Measurements from ENCODE around the gene ZBTB17.

The ZBTB17 gene

DNA sequence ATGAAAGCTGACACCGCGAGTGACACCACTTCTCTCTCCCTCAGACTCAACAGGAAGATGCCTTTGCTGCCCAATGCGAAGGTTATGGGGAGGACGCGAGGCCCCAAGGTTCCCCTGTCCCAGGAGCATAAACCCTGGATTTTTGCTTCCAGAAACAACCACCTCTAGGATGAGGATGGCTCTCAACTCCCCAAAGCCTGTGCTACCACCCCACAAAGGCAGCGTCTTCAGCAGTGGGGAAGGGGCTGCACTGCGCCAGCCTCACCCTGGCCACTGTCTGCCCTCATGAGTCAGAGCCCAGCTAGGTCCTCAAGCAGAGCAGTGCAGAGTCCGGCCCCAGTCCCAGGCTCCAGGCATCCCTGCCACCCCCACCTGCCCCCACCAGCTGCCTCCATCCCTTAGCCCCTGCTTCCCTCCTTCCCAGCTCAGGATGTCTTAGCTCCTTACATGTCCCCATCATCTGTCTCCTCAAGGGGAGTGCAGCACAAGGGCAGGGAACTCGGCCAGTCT is 21.2 kb upstream of the ZBTB17 start:
- DNase-seq = no peak
- no peak overlapping the region for H3K4me3 ChIP-seq (ENCODE audit: low read depth, low read length)
- no peaks in the 10 kb centered on the region for H3K9me3 ChIP-seq
- TF ChIP-seq, protein P1, sequence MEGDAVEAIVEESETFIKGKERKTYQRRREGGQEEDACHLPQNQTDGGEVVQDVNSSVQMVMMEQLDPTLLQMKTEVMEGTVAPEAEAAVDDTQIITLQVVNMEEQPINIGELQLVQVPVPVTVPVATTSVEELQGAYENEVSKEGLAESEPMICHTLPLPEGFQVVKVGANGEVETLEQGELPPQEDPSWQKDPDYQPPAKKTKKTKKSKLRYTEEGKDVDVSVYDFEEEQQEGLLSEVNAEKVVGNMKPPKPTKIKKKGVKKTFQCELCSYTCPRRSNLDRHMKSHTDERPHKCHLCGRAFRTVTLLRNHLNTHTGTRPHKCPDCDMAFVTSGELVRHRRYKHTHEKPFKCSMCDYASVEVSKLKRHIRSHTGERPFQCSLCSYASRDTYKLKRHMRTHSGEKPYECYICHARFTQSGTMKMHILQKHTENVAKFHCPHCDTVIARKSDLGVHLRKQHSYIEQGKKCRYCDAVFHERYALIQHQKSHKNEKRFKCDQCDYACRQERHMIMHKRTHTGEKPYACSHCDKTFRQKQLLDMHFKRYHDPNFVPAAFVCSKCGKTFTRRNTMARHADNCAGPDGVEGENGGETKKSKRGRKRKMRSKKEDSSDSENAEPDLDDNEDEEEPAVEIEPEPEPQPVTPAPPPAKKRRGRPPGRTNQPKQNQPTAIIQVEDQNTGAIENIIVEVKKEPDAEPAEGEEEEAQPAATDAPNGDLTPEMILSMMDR (IDR thresholded peaks at IDR 0.05; ENCODE audit: low read depth, low read length) = no peak
- no peaks in the 10 kb centered on the region for H3K27me3 ChIP-seq
- no peaks in the 10 kb centered on the region for H3K36me3 ChIP-seq
- H3K4me1 ChIP-seq = no peaks in the 10 kb centered on the region

DNA sequence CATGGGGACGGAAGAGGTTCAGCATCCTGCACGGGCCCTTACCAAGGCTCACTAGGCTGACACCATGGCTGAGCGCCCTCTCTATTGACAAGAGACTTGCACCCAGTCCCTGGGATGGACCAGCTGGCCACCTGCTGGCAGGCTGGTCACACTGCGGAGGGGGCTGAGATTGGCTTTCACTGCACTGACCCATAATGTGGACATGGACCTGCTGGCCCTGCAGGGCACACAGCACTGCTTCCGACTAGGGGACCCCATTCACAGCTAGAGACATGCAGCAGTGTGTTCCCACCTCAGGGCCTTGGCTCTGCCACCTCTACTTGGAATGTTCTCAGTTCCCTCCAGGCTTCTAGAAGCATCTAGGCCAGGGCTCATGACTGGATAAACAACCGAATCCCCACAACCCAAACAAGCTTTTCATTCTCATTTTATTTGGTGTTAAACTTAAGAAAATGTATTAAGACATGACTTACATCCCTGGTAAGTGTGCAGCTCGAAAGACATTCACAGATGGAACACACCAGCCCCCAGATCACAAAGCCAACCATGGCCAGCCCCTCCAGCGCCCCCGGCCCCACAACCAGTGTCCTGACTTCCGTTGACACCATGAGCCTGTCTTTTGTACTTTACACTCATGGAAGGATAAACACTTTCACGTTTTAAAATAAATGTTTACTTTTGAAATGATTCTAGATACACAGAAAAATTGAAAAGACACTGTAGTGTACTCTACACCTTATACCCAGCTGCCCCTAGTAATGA is 18.9 kb upstream of the ZBTB17 start:
- H3K36me3 ChIP-seq = no peaks in the 10 kb centered on the region
- DNase-seq = peak; percentile 59
- no peaks in the 10 kb centered on the region for H3K27me3 ChIP-seq
- TF ChIP-seq, protein P1 (IDR thresholded peaks at IDR 0.05; ENCODE audit: low read depth, low read length) = peak; percentile 70
- no peak overlapping the region for H3K4me3 ChIP-seq (ENCODE audit: low read depth, low read length)
- H3K9me3 ChIP-seq = no peaks in the 10 kb centered on the region
- H3K4me1 ChIP-seq = no peaks in the 10 kb centered on the region

DNA sequence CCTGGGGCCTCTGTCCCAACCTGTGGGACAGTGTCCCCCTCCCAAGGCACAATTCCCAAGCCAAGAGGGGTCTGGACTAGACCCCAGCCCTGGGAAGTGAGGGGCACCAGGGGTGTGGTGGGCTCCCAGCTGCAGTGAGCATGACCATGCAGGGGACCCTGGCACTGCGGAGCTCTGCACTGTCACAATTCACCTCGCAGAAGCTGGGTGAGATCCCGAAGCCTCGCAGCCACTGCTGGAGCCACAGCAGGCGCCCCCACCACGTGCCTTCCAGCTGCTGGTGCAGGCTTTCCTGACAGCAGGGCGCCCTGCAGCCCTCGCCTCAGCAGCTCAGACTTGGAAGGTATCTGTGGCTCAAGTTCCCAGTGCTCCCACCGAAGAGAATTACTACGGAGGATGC is 18.2 kb upstream of the ZBTB17 start:
- no peaks in the 10 kb centered on the region for H3K4me1 ChIP-seq
- TF ChIP-seq, protein P1 (IDR thresholded peaks at IDR 0.05; ENCODE audit: low read depth, low read length) = no peak
- no peaks in the 10 kb centered on the region for H3K36me3 ChIP-seq
- DNase-seq = no peak
- H3K4me3 ChIP-seq (ENCODE audit: low read depth, low read length) = no peak overlapping the region
- no peaks in the 10 kb centered on the region for H3K9me3 ChIP-seq
- H3K27me3 ChIP-seq = no peaks in the 10 kb centered on the region

DNA sequence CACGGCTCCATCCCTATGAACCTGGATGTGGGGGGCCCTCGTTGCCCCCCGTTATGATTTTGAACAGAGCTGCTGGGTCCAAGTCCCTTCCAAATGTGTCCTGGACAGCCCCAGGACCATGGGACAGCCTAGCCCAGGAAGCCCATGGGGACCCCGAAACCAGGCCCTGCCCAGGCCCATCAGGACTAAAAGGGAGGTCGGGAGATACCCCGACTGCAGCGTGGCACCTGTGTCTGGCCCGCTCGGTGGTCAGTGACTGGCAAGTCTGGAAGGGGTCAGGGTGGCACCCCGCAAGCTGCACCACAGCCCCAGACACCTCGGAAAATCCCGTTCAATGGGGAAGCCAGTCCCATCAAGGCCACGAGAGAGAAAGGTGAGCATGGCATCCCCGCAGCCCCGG is 17.8 kb upstream of the ZBTB17 start:
- no peak overlapping the region for H3K4me3 ChIP-seq (ENCODE audit: low read depth, low read length)

DNA sequence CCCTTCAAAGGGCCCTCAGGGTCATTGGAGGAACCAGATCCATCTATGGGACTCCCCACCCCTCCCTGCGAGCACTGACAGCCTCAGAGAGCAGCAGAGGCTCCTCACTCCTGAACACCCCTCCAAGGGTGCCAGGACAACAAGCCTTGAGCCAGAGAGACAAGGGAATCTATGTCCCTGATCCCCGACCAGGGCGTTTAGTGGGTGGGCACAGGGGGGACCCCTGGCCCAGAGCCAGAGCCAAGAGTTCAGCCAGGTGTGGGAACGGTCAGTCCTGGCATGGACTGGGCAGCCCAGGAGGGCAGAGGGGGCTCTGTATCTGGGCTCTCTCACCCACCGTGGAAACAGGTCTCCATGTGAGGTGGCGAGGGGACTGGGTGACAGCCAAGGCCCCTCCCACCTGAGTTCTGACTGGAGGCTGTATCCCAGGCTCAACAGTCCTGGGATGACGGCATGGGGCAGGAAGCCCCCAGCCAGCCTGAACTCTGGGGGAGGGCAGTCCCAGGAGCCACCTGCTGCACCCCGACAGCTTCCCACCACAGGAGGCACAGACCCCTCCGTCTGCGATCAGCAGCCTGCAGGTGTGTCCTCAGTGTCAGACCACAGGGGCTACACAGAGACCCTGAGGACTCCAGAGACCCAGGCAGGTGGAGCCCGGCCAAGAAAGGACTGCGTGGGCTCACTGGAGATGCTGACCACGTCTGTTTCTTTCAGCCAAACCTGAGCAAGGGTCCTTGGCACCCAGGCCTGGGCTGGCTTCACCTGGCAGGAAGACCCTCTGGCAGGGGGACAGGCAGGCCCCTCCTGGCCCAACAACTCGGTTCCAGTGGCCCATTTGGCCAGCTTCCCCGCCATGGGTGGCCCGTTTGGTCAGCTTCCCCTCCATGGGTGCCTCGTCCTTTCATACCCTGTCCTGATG is 16.9 kb upstream of the ZBTB17 start:
- Histone ChIP-seq H3K9me3 (no peaks in the 10 kb centered on the region), H3K36me3 (no peaks in the 10 kb centered on the region), H3K4me1 (no peaks in the 10 kb centered on the region), H3K27me3 (no peaks in the 10 kb centered on the region), H3K4me3 (ENCODE audit: low read depth, low read length) (no peak overlapping the region)
- TF ChIP-seq, protein P1 (IDR thresholded peaks at IDR 0.05; ENCODE audit: low read depth, low read length) = no peak
- DNase-seq = no peak

More for the DNA sequence above, 17.8 kb upstream of the ZBTB17 start:
- TF ChIP-seq, protein P1 (IDR thresholded peaks at IDR 0.05; ENCODE audit: low read depth, low read length) = no peak
- Histone ChIP-seq H3K4me1 (no peaks in the 10 kb centered on the region), H3K36me3 (no peaks in the 10 kb centered on the region), H3K27me3 (no peaks in the 10 kb centered on the region), H3K9me3 (no peaks in the 10 kb centered on the region)
- no peak for DNase-seq

Data from BE2C (cell line).